HG03135 (cell line): Measurements from ENCODE around the gene SPATA24.
"Not testable (repeated sequence)": the region's sequence is repeated elsewhere in the genome, so short reads cannot be mapped to it uniquely, and the experiment has no call there.

ENCODE experiments used
- ATAC-seq: cut with Tn5 transposase; IDR thresholded peaks from one replicate; pipeline ENCODE4 v1.9.1; 2021; ENCODE audit warnings: mild to moderate bottlenecking, moderate library complexity; ENCODE audit not compliant: unreplicated experiment

SPATA24 gene

GRCh38 chr5:139417214-139417613, 13.3 kb upstream of the SPATA24 start:
- ATAC-seq = no peak

- ATAC-seq = no peak
These were observed 12.8 kb upstream of the SPATA24 start for GRCh38 chr5:139416651-139417050.

GRCh38 chr5:139415869-139416268, 12.0 kb upstream of the SPATA24 start:
- ATAC-seq = no peak

DNA sequence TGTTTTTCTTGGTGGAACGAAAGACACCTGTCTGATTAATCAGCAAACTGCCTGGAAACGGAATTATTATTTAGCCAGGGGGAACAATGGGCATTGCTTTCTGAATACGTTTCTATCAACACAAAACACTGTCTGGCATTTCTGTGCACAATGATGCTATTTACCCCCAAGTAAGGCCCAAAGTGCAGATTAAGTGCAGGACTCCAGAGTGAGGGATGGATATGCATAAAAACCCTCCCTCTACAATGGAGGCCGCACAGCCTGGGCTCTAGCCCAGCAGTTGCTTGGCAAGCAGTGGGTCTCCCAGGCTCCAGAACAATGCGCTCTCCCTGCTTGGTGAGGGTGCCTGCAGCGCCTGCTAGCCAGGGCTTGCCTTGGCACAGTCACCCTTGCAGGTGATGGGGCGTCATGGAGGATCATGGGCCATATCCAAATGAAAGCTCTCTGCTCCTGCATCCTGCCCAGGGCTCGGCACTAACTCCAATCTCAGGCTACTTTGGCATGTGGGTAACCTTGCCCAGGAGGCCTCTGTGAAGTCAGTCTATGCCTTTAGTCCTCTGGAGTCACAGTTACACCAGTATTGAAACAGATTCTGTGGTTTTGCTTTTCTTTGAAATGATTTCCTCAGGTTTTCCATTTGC, 11.5 kb upstream of the SPATA24 start:
- no peak for ATAC-seq

DNA sequence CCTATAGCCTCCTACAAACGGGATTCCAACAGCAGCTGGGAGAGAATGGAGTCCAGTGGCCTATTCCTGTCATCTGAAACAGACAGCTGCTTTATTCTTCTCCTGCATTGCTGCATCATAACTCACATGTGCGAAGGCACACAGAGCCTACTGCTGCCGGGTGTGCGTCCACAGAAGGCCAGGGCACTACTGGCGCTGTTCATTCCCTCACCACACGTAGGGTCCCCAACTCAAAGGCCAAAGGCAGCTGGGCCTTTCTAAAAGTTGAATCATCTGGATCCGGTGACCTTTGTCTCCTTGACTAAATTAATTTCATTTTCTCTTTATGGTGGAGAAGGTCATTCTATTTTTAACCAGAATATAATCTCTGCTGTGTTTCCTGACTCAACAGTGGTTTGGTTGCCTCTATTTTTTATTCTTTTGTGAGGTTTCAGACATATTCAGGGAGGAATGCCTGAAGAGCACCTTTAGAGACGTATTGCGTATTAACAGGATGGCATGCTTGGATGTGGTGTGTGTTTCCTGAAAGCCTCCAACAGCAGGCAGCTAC, 10.8 kb upstream of the SPATA24 start:
- ATAC-seq = no peak

- ATAC-seq = no peak
These were observed 10.1 kb upstream of the SPATA24 start for GRCh38 chr5:139413963-139414362.

- ATAC-seq = no peak
These were observed 9.3 kb upstream of the SPATA24 start for GRCh38 chr5:139413153-139413552.

DNA sequence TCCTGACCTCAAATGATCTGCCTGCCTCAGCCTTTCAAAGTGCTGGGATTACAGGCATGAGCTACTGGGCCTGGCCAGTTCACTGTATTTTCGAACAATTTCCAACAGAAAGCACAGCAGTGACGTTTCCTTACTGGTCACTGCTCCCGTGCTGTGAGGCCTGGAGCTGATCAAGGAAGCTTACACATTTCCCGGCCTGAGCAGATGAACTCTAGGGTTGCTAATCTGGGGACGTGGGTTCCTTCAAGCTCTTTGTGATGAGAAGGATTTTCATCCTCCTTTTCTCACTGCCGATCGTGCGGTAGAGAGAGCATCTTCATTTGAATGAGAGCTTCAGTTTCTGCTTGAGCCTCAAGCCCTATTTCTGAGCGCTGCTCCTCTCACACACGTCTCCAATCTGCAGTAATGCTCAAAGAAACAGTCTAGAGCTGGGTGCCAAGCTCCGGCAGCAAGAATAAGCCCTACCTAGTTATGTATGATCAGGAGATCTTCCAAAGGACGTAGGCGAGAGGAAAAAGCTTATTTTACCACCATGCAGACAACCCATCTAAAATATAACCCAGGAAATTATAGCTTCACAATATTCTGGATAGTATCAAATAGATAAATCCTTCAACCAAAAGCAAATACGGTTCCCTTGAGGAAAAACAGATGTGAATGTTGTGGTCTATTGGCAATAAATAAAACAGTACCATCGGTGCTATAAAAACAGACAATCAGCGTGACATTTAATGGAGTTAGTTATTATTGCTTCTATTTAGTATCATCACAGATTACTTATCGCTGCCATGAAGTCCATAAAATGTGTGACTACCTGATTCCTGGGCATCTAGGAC, 7.3 kb upstream of the SPATA24 start:
- ATAC-seq = no peak

- no peak for ATAC-seq
These were observed 6.5 kb upstream of the SPATA24 start for GRCh38 chr5:139410121-139410992.

- ATAC-seq = not testable (repeated sequence)
These were observed 5.2 kb upstream of the SPATA24 start for GRCh38 chr5:139409116-139409515.

DNA sequence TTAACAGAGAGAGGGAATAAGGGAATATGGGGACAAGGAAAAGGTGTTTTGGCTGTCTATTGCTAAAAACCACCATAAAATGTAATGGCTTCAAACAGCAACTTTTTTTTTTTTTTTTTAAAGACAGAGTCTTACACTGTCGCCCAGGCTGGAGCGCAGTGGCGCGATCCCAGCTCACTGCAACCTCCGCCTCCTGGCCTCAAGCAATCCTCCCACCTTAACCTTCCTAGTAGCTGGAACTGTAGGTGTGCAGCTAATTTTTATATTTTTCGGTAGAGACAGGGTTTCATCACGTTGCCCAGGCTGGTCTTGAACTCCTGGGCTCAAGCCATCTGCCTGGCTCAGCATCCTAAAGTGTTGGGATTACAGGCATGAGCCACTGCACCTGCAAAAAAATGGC, 4.3 kb upstream of the SPATA24 start:
- no peak for ATAC-seq

- ATAC-seq = no peak
These were observed 3.6 kb upstream of the SPATA24 start for GRCh38 chr5:139407517-139407916.

GRCh38 chr5:139406963-139407362, 3.1 kb upstream of the SPATA24 start:
- no peak for ATAC-seq

DNA sequence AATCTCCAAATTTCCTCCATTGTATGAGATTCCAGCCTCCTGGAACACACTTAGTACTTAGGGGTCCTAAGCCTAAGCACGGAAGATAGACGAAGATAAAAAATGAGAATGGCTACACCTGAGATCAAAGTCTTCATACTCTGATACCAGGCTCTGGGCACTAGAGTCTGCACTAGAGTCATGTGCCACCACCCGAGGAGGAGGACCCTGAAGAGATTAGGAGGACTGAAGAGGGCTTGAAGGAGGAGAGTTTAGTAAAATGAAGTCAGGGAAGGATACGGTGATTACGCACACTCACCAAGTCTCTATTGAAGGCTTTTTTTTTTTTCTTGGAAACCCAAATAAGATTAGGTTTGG, 573 bp upstream of the SPATA24 start:
- no peak for ATAC-seq

DNA sequence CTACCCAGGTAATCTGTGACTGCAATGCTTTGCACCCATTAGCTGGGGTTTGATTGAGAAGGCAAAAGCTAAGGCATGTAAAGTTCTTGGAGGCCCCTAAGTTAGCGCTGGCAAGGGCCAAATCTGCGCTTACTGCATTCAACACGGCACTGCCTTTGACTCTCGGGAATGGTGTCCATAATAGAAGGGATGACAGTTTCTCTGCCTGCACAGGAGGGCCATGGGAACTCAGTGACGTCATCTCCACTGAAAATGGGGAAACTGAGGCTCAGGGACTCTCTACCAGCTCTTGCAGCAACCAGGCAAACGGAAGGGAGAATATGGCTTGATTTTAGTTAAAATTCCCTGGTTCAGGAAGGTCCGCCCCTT, 487 bp downstream of the SPATA24 start:
- no peak for ATAC-seq

- no peak for ATAC-seq
These were observed 1.2 kb downstream of the SPATA24 start for GRCh38 chr5:139402561-139403158.

DNA sequence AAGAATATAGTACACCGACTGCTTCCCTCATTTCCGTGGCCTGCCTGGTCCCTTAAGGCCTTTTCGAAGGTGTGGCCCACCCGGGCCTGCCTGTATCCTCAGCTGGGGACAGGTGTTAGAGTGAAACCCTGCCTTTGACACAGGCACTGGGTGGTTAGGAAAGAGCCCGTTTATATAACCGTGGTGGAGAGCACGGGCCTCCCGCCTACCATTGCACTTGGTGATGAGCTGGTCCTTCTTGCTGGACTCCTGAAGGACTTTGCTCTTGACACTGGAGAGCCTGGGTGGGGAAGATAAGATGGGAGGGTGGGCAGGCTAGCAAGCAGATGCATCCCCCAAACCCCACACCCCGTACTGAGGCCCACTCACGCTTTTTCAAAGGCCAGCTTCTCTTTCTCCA, 2.3 kb downstream of the SPATA24 start:
- ATAC-seq = no peak

DNA sequence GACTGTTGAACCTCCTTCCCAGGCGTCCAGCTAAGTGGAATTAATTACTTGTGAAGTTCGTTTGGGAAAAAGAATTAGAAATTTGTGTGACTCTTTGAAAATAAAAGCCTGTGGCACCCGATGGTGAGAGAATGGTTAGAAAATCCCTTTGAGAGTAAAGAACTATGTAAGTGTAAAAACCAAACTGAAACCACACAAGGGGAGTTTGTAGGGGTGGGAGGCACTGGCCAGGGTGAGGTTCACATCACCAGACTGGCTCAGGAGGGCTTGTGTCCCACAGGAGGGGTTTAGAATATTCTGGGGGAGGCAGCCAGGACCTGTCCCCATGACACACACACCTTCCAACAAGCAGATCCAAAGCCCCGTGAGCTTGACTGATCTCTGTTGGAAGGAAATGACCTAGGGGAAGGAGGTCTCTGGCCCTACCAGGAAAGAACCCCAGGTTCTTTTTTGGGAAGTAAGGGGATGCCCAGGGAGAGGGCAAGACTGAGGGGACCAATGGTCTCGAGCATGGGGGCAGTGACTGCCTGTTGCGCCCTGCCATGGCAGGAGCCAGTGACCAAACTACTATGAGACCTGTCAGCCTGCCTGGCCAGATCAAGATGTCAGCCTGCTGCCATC, 4.3 kb downstream of the SPATA24 start:
- no peak for ATAC-seq

- ATAC-seq = no peak
These were observed 6.0 kb downstream of the SPATA24 start for GRCh38 chr5:139397921-139398320.

DNA sequence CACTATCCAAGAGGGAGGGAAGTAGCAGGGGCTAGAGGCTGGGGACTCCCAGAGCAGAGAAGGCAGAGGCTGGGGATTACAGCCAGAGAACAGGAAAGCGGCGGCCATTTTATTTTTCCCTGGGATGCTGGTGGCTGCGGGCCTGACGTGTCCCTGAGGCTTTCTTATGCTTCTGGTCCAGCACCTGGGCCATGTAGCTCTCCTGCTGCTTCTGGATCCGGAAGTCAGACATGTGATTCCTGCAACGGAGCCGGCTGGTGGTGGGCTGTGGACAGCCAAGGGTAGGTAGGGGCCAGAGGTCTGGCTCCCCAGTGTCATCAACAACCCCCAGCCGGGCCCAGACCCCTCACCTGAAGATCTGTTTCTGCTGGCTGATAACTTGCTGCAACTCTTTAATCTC, 7.2 kb downstream of the SPATA24 start:
- no peak for ATAC-seq
